Mesenchymal stem cell (in vitro differentiated cells and primary cell): ENCODE results near the gene AFDN.

Experiments used
- DNase-seq: peaks from one replicate; pipeline ENCODE4 v3.0.0-alpha.2; 2013
- H2AFZ ChIP-seq: one replicate; pipeline ENCODE4 v1.6.1; 2013; ENCODE audit warnings: low read depth, mild to moderate bottlenecking, control low read depth, inconsistent platforms, low read length, moderate library complexity
- H2AK5ac ChIP-seq: 2 replicates; pipeline ENCODE4 v1.6.1; 2013; ENCODE audit warnings: low read length, moderate library complexity, mild to moderate bottlenecking, inconsistent platforms; ENCODE audit not compliant: severe bottlenecking
- H2BK120ac ChIP-seq: one replicate; pipeline ENCODE4 v1.6.1; 2013; ENCODE audit warnings: low read depth, mild to moderate bottlenecking, inconsistent platforms, low read length, moderate library complexity
- H2BK12ac ChIP-seq, 2 experiments: one replicate each; pipeline ENCODE4 v1.6.1; 2013; ENCODE audit warnings: inconsistent platforms in 2 of 2, low read length in 2 of 2, mild to moderate bottlenecking in 2 of 2, moderate library complexity in 2 of 2, control low read depth in 1 of 2
- H2BK15ac ChIP-seq: one replicate; pipeline ENCODE4 v1.6.1; 2013; ENCODE audit warnings: mild to moderate bottlenecking, low read depth, inconsistent platforms; ENCODE audit not compliant: poor library complexity, severe bottlenecking
- H2BK5ac ChIP-seq: 2 replicates; pipeline ENCODE4 v1.6.1; 2013; ENCODE audit warnings: low read depth, mild to moderate bottlenecking, low read length, control low read depth, inconsistent platforms; ENCODE audit not compliant: poor library complexity, severe bottlenecking
- H3K14ac ChIP-seq, 2 experiments: one replicate each; pipeline ENCODE4 v1.6.1; 2013; ENCODE audit warnings: inconsistent platforms in 2 of 2, low read length in 2 of 2, control low read depth in 1 of 2, mild to moderate bottlenecking in 1 of 2, moderate library complexity in 1 of 2
- H3K18ac ChIP-seq, 2 experiments: one replicate each; pipeline ENCODE4 v1.6.1; 2013; ENCODE audit warnings: inconsistent platforms in 2 of 2, low read length in 2 of 2, control low read depth in 1 of 2, low read depth in 1 of 2, mild to moderate bottlenecking in 1 of 2
- H3K23ac ChIP-seq, 2 experiments: one replicate each; pipeline ENCODE4 v1.6.1; 2013; ENCODE audit warnings: inconsistent platforms in 2 of 2, low read length in 2 of 2, mild to moderate bottlenecking in 2 of 2, moderate library complexity in 2 of 2, control low read depth in 1 of 2
- H3K27ac ChIP-seq: 2 replicates; pipeline ENCODE4 v1.5.1; 2013; ENCODE audit warnings: mild to moderate bottlenecking, moderate library complexity, low read length, control low read depth, inconsistent platforms; ENCODE audit not compliant: poor library complexity, severe bottlenecking
- H3K27me3 ChIP-seq, 2 experiments: 2 replicates each; pipeline versions ENCODE4 v1.6.1 to v1.7.0; 2013; ENCODE audit warnings: low read length in 2 of 2, mild to moderate bottlenecking in 2 of 2, moderate library complexity in 2 of 2, control low read depth in 1 of 2, inconsistent platforms in 1 of 2; ENCODE audit not compliant: control insufficient read depth in 1 of 2, insufficient read depth in 1 of 2
- H3K36me3 ChIP-seq, 2 experiments: 2 replicates each; pipeline versions ENCODE4 v1.6.1 to v1.7.0; 2013; ENCODE audit warnings: low read length in 2 of 2, control low read depth in 1 of 2, inconsistent platforms in 1 of 2, low read depth in 1 of 2, mild to moderate bottlenecking in 1 of 2; ENCODE audit not compliant: insufficient read depth in 2 of 2, control insufficient read depth in 1 of 2
- H3K4ac ChIP-seq, 2 experiments: one replicate each; pipeline ENCODE4 v1.6.1; 2013; ENCODE audit warnings: inconsistent platforms in 2 of 2, low read length in 2 of 2, mild to moderate bottlenecking in 2 of 2, moderate library complexity in 2 of 2, control low read depth in 1 of 2, low read depth in 1 of 2
- H3K4me1 ChIP-seq: 2 replicates; pipeline ENCODE4 v1.6.1; 2013; ENCODE audit warnings: low read depth, low read length, control low read depth; ENCODE audit not compliant: control insufficient read depth, insufficient read depth
- H3K4me2 ChIP-seq: 2 replicates; pipeline ENCODE4 v1.6.1; 2013; ENCODE audit warnings: low read length, mild to moderate bottlenecking, inconsistent platforms; ENCODE audit not compliant: poor library complexity, severe bottlenecking
- H3K4me3 ChIP-seq, 2 experiments: 2 replicates each; pipeline versions ENCODE4 v1.5.1 to v1.7.0; 2013; ENCODE audit warnings: low read length in 2 of 2, mild to moderate bottlenecking in 2 of 2, control low read depth in 1 of 2, low read depth in 1 of 2; ENCODE audit not compliant: insufficient read depth in 1 of 2
- H3K79me1 ChIP-seq: replicated peaks from 2 replicates; pipeline ENCODE4 v1.6.1; 2013; ENCODE audit warnings: mild to moderate bottlenecking, control low read depth, low read length, inconsistent platforms; ENCODE audit not compliant: poor library complexity, severe bottlenecking
- H3K9ac ChIP-seq: 2 replicates; pipeline ENCODE4 v1.7.0; 2013; ENCODE audit warnings: mild to moderate bottlenecking, low read length, moderate library complexity
- H3K9me3 ChIP-seq: 2 replicates; pipeline ENCODE4 v1.7.0; 2013; ENCODE audit warnings: mild to moderate bottlenecking, low read length; ENCODE audit not compliant: control insufficient read depth
- H4K8ac ChIP-seq: one replicate; pipeline ENCODE4 v1.6.1; 2013; ENCODE audit warnings: inconsistent platforms, mild to moderate bottlenecking, low read length, moderate library complexity
- H4K91ac ChIP-seq: one replicate; pipeline ENCODE4 v1.6.1; 2013; ENCODE audit warnings: mild to moderate bottlenecking, low read length, inconsistent platforms
- WGBS: methylation state at CpG from one replicate; pipeline ENCODE4 v1.1.7; 2013; ENCODE audit warnings: mixed read lengths; 5-methylcytosine and 5-hydroxymethylcytosine counted together

AFDN gene

GRCh38 chr6:167786853-167787675 lies 39.6 kb upstream of the AFDN start:
- no peak overlapping the region for H2BK5ac ChIP-seq
- H3K27me3 ChIP-seq = peaks cover 0 to 9% of the 10 kb centered on the region in 2 experiments
- H3K14ac ChIP-seq = no peak overlapping the region

GRCh38 chr6:167787896-167788562 lies 38.7 kb upstream of the AFDN start:
- no peak overlapping the region for H3K4me2 ChIP-seq
- H2AK5ac ChIP-seq = no peak overlapping the region
- H3K23ac ChIP-seq = no peak overlapping the region

More at GRCh38 chr6:167786853-167787675, 39.6 kb upstream of the AFDN start:
- Histone ChIP-seq H3K36me3 (no peaks in the 10 kb centered on the region), H2BK12ac (peak overlapping the region in 1 of 2 experiments; percentile 71), H3K4me2 (no peak overlapping the region), H4K91ac (no peak overlapping the region), H3K79me1 (no peaks in the 10 kb centered on the region), H3K9ac (no peak overlapping the region), H2AK5ac (no peak overlapping the region), H3K27ac (no peak overlapping the region), H2AFZ (no peak overlapping the region), H3K18ac (peak overlapping the region; percentile 12 to 72), H2BK120ac (no peak overlapping the region), H3K23ac (no peak overlapping the region), H3K4me1 (no peaks in the 10 kb centered on the region), H3K4me3 (no peak overlapping the region), H3K9me3 (no peaks in the 10 kb centered on the region), H2BK15ac (no peak overlapping the region), H4K8ac (no peak overlapping the region), H3K4ac (no peak overlapping the region)
- 83% methylated on average over 10 of the region's 10 CpGs for WGBS
- DNase-seq = peak; percentile 37

GRCh38 chr6:167788563-167788903 lies 38.2 kb upstream of the AFDN start:
- H2BK120ac ChIP-seq = no peak overlapping the region

More at GRCh38 chr6:167787896-167788562, 38.7 kb upstream of the AFDN start:
- H3K4me3 ChIP-seq = no peak overlapping the region
- H3K27ac ChIP-seq = no peak overlapping the region
- no peak overlapping the region for H2BK15ac ChIP-seq
- no peak overlapping the region for H2BK12ac ChIP-seq
- no peaks in the 10 kb centered on the region for H3K9me3 ChIP-seq
- no peaks in the 10 kb centered on the region for H3K79me1 ChIP-seq
- no peaks in the 10 kb centered on the region for H3K36me3 ChIP-seq
- no peak overlapping the region for H3K4ac ChIP-seq
- no peak overlapping the region for H3K9ac ChIP-seq
- H2BK120ac ChIP-seq = no peak overlapping the region
- H4K91ac ChIP-seq = no peak overlapping the region
- WGBS = 97% methylated on average over 16 of the region's 23 CpGs
- no peak overlapping the region for H2AFZ ChIP-seq
- no peaks in the 10 kb centered on the region for H3K27me3 ChIP-seq
- no peak for DNase-seq
- H3K18ac ChIP-seq = no peak overlapping the region
- H3K4me1 ChIP-seq = no peaks in the 10 kb centered on the region
- H4K8ac ChIP-seq = no peak overlapping the region
- no peak overlapping the region for H2BK5ac ChIP-seq
- H3K14ac ChIP-seq = no peak overlapping the region

GRCh38 chr6:167789358-167789757 lies 37.4 kb upstream of the AFDN start:
- Histone ChIP-seq H3K9me3 (no peaks in the 10 kb centered on the region), H2AK5ac (no peak overlapping the region), H3K23ac (no peak overlapping the region), H2BK12ac (no peak overlapping the region), H2BK5ac (no peak overlapping the region), H3K4me2 (no peak overlapping the region), H3K27ac (no peak overlapping the region), H3K36me3 (no peaks in the 10 kb centered on the region), H3K79me1 (no peaks in the 10 kb centered on the region), H3K4ac (no peak overlapping the region), H2BK120ac (no peak overlapping the region), H2BK15ac (no peak overlapping the region), H3K4me1 (no peaks in the 10 kb centered on the region), H2AFZ (no peak overlapping the region), H4K91ac (peak overlapping the region; percentile 11), H3K18ac (peak overlapping the region in 1 of 2 experiments; percentile 8), H3K27me3 (peaks cover 0 to 2% of the 10 kb centered on the region in 2 experiments), H3K14ac (no peak overlapping the region), H3K9ac (no peak overlapping the region), H3K4me3 (no peak overlapping the region), H4K8ac (no peak overlapping the region)
- DNase-seq = no peak
- 67% methylated on average over 6 of the region's 6 CpGs for WGBS

More at GRCh38 chr6:167788563-167788903, 38.2 kb upstream of the AFDN start:
- Histone ChIP-seq H3K23ac (no peak overlapping the region), H3K9me3 (no peaks in the 10 kb centered on the region), H2BK12ac (no peak overlapping the region), H3K9ac (no peak overlapping the region), H4K91ac (no peak overlapping the region), H3K27ac (no peak overlapping the region), H3K27me3 (no peaks in the 10 kb centered on the region), H3K18ac (no peak overlapping the region), H3K4me2 (no peak overlapping the region), H3K14ac (no peak overlapping the region), H3K4me3 (no peak overlapping the region), H3K4ac (no peak overlapping the region), H2BK5ac (no peak overlapping the region), H4K8ac (no peak overlapping the region), H2BK15ac (no peak overlapping the region), H3K36me3 (no peaks in the 10 kb centered on the region), H3K79me1 (no peaks in the 10 kb centered on the region), H3K4me1 (no peaks in the 10 kb centered on the region), H2AK5ac (no peak overlapping the region), H2AFZ (no peak overlapping the region)
- WGBS = 68% methylated on average over 2 of the region's 2 CpGs
- DNase-seq = no peak
